ENCODE measurements around the gene BATF3.
"Not testable (repeated sequence)": the region's sequence is repeated elsewhere in the genome, so short reads cannot be mapped to it uniquely, and the experiment has no call there.

Gene BATF3

GRCh38 chr1:212645546-212646543 lies 53.8 kb downstream of the BATF3 start:
- no peak for DNase-seq
- in situ Hi-C loops (cut with HindIII; ENCODE audit: low pct_ligation_motif_present, low pct_unique_long_range_greater_than_20kb, low sequenced_read_pairs) = no loop called here

DNA sequence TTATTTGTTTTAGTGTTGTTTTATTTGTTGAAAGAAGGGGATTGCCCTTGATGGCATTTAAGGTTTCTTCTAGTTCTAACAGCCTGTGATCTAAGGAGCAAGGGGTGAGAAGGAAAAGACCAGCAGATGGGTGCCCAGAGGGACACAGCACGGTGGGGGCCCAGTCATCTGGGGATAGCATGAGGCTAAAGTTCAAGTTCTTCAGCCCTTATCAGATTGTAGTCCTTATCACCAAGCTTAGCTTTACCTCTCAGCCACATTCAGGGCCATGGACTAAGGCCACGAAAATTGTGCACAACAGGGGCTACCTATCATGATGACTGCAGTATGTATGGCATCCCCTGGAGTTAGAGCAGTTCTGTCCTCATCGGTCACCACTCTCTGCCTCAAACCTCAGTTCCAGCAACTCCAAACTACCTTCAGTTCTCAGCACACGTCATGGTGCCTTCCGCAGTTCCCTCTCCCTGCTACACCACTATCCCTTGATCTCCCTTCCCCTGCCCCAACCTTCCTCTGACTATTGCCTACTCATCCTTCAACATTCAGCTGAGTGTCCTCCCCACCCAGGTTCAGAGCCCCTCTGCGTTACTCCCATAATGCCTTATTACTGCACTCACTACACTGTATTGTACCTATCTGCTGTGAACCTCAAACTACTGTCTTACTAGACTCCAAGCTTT lies 54.6 kb downstream of the BATF3 start:
- in situ Hi-C loops (cut with HindIII; ENCODE audit: low pct_ligation_motif_present, low pct_unique_long_range_greater_than_20kb, low sequenced_read_pairs) = no loop called here
- no peak for DNase-seq

- in situ Hi-C loops (cut with HindIII; ENCODE audit: low pct_ligation_motif_present, low pct_unique_long_range_greater_than_20kb, low sequenced_read_pairs) = no loop called here
- DNase-seq = no peak
These were observed 55.8 kb downstream of the BATF3 start for GRCh38 chr1:212643877-212644276.

DNA sequence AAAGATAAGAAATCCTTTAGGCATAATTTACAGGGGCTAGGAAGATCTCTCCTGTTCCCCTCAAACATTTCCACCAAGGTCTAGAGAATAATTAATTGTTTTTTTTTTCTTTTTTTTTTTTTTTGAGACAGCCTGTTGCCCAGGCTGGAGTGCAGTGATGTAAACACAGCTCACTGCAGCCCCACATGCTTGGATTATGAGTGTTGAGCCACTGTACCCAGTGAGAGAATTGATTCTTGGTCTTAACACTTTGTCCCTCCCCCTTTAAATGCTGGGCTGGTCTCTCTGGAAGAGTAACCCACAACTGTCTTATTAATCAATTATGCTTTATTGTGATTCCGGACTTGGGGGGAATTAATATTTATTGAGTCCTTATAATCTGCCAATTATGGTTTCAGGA lies 57.7 kb downstream of the BATF3 start:
- in situ Hi-C loops (cut with HindIII; ENCODE audit: low pct_ligation_motif_present, low pct_unique_long_range_greater_than_20kb, low sequenced_read_pairs) = no loop called here

DNA sequence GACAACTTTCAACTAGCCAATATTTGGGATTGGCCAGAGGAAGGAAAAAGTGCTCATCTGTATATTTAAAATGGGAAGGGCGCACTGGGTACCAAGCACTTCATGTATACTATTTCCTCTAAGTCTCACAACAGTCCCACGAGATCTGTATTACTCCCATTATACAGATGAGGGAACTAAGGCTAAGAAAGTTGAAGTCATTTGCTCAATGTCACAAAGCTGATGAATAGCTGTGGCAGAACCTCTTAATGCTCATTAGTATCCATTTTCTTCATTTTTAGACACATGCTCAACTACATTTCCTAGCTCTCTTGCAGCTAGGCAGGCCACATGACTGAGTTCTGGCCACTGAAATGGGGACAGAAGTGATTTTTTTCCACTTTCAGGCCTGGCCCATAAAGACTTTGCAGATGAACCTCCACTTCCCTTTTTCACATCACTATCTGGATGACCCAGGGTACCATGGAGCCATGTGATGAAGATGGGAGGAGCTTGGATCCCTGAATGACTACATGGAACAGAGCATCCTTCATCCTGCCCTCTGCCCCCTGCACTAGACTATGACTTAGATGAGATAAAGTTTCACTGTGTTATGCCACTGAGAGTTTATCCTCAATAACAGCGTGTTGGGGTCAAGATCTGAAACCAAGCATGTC lies 59.3 kb downstream of the BATF3 start:
- in situ Hi-C loops (cut with HindIII; ENCODE audit: low pct_ligation_motif_present, low pct_unique_long_range_greater_than_20kb, low sequenced_read_pairs) = no loop called here
- no peak for DNase-seq

More for the DNA sequence above, 57.7 kb downstream of the BATF3 start:
- DNase-seq = no peak

DNA sequence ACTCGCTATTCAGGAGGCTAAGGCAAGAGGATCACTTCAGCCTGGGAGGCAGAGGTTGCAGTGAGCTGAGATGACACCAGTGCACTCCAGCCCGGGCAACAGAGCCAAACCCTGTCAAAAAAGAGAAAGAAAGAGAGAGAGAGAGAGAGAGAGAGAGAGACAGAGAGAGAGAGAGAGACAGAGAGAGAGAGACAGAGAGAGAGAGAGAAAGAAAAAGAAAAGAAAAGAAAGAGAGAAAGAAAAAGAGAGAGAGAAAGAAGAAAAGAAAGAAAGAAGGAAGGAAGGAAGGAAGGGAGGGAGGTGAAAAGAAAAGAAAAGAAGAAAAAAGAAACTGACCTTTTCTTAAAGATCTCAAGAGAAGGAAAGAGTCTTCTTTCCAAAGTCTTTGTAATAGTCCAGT lies 60.1 kb downstream of the BATF3 start:
- DNase-seq; in situ Hi-C loops (cut with HindIII; ENCODE audit: low pct_ligation_motif_present, low pct_unique_long_range_greater_than_20kb, low sequenced_read_pairs): not testable (repeated sequence)

- in situ Hi-C loops (cut with HindIII; ENCODE audit: low pct_ligation_motif_present, low pct_unique_long_range_greater_than_20kb, low sequenced_read_pairs) = no loop called here
- no peak for DNase-seq
These were observed 61.0 kb downstream of the BATF3 start for GRCh38 chr1:212638492-212639151.

DNA sequence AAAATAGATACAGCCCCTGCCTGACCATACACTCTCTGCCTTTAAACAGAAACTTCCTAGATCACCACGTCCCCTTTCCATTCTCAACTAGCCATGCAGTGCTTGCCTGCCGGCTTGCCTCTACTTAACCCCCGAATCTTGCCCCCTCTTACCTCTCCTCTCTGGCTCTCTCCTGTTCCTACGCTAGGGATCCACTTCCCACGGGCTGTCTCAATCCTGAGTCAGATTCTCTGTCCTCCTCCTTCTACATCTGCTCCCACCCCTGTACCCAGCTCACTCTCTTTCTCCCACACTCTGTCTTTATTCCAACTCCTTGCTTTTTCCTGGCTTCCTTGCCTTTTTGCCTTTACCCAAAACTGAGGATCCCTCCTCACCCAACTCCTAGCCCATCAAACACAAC lies 61.7 kb downstream of the BATF3 start:
- in situ Hi-C loops (cut with HindIII; ENCODE audit: low pct_ligation_motif_present, low pct_unique_long_range_greater_than_20kb, low sequenced_read_pairs) = no loop called here
- DNase-seq = no peak
